Activated T-helper 2 cell treated with anti-CD3 and anti-CD28 coated beads, Interferon-gamma antibody, Interleukin-2, Interleukin-4, amounts not matched to agents 10 μg/mL and 5 μg/mL and 100 μg/mL, durations not matched to agents 14 hours and 24 hours and 36 hours (primary cell): Measurements from ENCODE around the gene KRTAP17-1. TPM values are rescaled to one million over a fixed set of nuclear protein-coding genes. Genes with fewer than 3 reads are reported as not detected.
A peak's percentile ranks its signal among the peaks of the same experiment; 100 is the strongest.

Source experiments
- DNase-seq: peaks from one replicate; pipeline ENCODE4 v3.0.0; 2021; ENCODE audit warnings: low spot score
- H3K27ac Mint-ChIP-seq: one replicate; pipeline ENCODE4 v1.8.0; 2021; ENCODE audit warnings: mixed read lengths
- H3K27me3 Mint-ChIP-seq: one replicate; pipeline ENCODE4 v1.8.0; 2021; ENCODE audit warnings: low read depth, mixed read lengths
- H3K36me3 Mint-ChIP-seq: one replicate; pipeline ENCODE4 v1.8.0; 2021; ENCODE audit warnings: low read depth, mixed read lengths
- H3K4me1 Mint-ChIP-seq: one replicate; pipeline ENCODE4 v1.8.0; 2021; ENCODE audit warnings: low read depth, mixed read lengths
- H3K4me3 Mint-ChIP-seq: one replicate; pipeline ENCODE4 v1.8.0; 2021; ENCODE audit warnings: low read depth, mild to moderate bottlenecking, moderate library complexity, mixed read lengths
- H3K9me3 Mint-ChIP-seq: one replicate; pipeline ENCODE4 v1.8.0; 2021; ENCODE audit warnings: mixed read lengths
- intact Hi-C: fragments of 100-400 bp; cut with micrococcal nuclease; formaldehyde crosslinking; loops from one replicate; pipeline ENCODE4 v1.15.1; 2023
- total RNA-seq: library from RNA; stranded (reverse); gene quantifications from 2 replicates; pipeline ENCODE4 v1.2.3, GENCODE V29; 2022

Gene KRTAP17-1
- total RNA-seq, 1 donor from 2014 or later = not detected

DNA sequence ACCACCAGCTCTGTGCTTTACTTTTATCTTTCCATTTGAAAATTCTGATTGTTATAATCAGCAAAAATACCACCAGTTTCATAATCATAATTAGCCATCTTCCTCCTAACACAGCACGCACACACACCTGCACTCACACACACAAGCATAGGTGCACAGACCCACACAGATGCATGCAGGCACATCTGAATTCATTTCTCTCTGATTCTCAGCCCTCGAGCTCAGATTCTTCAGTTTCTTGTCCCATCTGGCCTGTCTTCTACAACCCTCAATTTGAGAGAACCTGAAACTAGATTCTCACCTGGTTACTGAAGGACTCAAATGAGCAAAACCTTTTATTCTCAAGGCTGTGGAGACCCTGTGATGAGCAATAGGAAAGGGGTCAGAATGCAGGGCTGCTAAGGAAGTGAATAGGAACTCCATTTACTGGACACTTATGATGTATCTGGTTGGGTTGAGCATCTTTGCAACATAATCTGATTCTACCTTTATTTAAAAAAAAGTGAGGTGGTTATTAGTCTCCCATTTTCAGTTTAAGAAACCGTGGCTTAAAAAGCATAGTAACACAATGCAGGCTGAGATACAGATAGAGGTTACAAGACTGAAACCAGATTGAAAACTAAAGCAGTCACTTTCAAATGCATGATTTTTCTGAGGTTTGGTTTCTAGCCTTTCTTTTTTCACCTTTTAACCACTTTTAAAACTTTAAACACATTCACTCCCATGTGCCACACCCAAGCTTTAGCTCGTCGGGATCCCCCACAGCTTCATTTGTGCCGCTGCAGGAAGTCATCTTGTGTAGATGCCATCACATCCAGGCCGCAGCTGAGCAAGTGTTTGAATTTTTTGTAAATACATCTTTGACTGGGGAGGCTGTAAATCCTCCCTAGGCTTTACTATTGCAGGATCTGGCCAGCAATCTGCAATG lies 25.7 kb upstream of the KRTAP17-1 start:
- DNase-seq = peak; percentile 49
- intact Hi-C loops = loop anchor here (5.0 kb wide), 1 partner anchor 61 kb away; no protein-coding TSS in a partner anchor
- Mint-ChIP-seq H3K27me3 (peaks cover 34% of the 10 kb centered on the region), H3K27ac (peak overlapping the region; percentile 24), H3K4me1 (peaks cover 29% of the 10 kb centered on the region), H3K4me3 (no peak overlapping the region), H3K36me3 (peaks cover 7% of the 10 kb centered on the region), H3K9me3 (peaks cover 18% of the 10 kb centered on the region)

DNA sequence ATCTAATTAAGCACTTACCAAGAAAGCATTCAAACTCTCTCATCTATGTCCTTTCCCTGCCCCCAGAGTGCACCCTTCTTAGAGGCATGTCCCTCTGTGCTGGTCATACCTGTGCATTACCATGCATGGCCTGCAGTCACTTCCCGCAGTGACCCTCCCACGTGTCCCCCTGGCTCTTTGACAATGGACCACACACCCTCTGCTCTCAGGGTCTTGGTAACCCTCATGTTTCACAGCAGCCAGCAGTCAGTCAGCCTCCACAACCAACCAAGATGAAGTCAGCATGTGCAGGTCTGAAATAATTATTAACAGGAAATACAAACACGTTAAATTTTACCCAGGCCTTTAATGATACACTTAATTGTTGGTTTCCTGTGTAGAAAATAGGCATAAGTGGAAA lies 25.0 kb upstream of the KRTAP17-1 start:
- peaks cover 29% of the 10 kb centered on the region for H3K4me1 Mint-ChIP-seq
- no peak for DNase-seq
- intact Hi-C loops = loop anchor here (5.0 kb wide), 1 partner anchor 62 kb away; no protein-coding TSS in a partner anchor
- H3K4me3 Mint-ChIP-seq = no peak overlapping the region
- H3K27me3 Mint-ChIP-seq = peaks cover 33% of the 10 kb centered on the region
- peaks cover 7% of the 10 kb centered on the region for H3K36me3 Mint-ChIP-seq
- H3K9me3 Mint-ChIP-seq = peaks cover 18% of the 10 kb centered on the region
- H3K27ac Mint-ChIP-seq = no peak overlapping the region

DNA sequence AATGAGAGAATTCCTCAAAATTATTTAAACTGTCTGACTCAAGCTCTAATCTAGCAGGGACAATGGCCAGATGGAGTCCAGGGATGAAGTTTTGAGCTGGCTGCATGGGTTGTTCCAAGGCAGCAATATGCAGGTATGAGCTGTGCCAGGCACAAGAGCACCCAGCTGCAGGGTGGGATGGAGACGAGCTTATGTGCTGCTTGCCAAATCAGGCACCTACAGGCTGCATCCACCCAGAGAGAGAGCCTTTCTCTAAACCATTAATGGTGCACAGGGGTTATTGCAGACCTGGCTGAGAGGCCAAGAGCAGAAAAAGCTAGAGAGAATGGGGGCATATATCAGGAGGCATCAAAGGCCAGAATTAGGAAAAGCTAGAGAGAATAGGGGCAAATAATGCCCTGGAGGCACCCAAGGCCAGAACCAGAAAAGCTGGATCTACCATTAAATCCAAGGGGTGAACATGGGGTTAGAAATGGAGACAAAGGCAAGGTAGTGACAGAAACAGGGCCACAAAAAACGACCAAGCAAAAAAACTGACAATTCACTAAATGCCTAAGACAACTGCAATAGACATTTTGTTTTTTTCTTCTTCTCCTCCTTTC lies 24.2 kb upstream of the KRTAP17-1 start:
- no peak for DNase-seq
- intact Hi-C loops = loop anchor here (5.0 kb wide), 1 partner anchor 63 kb away; no protein-coding TSS in a partner anchor
- H3K4me3 Mint-ChIP-seq = no peak overlapping the region
- peaks cover 29% of the 10 kb centered on the region for H3K4me1 Mint-ChIP-seq
- H3K27ac Mint-ChIP-seq = no peak overlapping the region
- peaks cover 7% of the 10 kb centered on the region for H3K36me3 Mint-ChIP-seq
- H3K27me3 Mint-ChIP-seq = peaks cover 30% of the 10 kb centered on the region
- H3K9me3 Mint-ChIP-seq = peaks cover 18% of the 10 kb centered on the region

DNA sequence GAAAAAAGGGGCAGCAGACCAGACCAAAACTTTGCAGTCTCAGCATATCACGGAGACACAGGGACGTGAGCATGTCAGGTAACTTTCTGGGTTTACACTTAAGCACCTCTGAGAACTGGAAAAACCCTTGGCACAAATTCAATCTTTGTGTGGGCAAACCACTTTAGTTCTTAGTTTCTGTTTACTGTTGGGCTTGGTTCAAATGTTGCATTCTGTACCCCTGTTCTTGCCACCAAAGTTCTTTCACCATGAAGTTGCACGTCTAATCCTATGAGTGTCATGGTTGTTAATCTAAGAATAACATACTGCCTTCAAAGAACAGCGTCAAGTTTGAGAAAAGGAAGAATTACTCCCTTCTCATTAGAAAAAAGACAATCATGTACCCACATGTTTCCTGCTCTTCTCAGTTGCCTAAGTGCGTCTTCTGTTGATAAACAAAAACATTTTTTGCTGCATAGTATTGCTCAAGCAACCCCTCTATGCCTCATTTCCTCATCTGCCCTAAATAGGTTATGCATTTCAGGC lies 23.5 kb upstream of the KRTAP17-1 start:
- Mint-ChIP-seq H3K9me3 (peaks cover 18% of the 10 kb centered on the region), H3K27me3 (peaks cover 30% of the 10 kb centered on the region), H3K36me3 (peaks cover 7% of the 10 kb centered on the region), H3K4me1 (peaks cover 29% of the 10 kb centered on the region), H3K4me3 (no peak overlapping the region), H3K27ac (no peak overlapping the region)
- DNase-seq = no peak
- intact Hi-C loops = no loop called here

DNA sequence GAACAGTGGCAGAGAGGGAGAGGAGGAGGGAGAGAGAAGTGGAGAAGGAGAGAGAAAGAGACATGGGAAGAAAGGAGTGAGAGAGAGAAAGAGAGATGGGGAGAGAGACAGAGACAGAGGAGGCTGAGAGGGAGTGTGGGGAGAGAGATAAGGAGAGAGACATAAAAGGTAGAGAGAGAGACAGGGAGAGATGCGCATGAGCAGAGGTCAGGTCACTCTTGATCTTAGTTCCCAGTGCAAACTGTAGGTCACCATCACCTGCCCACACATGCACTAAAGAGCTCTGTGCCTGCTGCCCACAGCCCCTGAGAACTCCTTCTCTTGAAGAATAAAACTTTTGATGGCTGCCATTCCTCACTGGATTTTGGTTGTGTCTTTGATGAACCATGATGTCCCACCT lies 20.2 kb upstream of the KRTAP17-1 start:
- no peak for DNase-seq
- H3K4me3 Mint-ChIP-seq = no peak overlapping the region
- H3K27me3 Mint-ChIP-seq = peaks cover 20% of the 10 kb centered on the region
- H3K36me3 Mint-ChIP-seq = no peaks in the 10 kb centered on the region
- intact Hi-C loops = no loop called here
- H3K9me3 Mint-ChIP-seq = no peaks in the 10 kb centered on the region
- H3K4me1 Mint-ChIP-seq = peaks cover 18% of the 10 kb centered on the region
- no peak overlapping the region for H3K27ac Mint-ChIP-seq

DNA sequence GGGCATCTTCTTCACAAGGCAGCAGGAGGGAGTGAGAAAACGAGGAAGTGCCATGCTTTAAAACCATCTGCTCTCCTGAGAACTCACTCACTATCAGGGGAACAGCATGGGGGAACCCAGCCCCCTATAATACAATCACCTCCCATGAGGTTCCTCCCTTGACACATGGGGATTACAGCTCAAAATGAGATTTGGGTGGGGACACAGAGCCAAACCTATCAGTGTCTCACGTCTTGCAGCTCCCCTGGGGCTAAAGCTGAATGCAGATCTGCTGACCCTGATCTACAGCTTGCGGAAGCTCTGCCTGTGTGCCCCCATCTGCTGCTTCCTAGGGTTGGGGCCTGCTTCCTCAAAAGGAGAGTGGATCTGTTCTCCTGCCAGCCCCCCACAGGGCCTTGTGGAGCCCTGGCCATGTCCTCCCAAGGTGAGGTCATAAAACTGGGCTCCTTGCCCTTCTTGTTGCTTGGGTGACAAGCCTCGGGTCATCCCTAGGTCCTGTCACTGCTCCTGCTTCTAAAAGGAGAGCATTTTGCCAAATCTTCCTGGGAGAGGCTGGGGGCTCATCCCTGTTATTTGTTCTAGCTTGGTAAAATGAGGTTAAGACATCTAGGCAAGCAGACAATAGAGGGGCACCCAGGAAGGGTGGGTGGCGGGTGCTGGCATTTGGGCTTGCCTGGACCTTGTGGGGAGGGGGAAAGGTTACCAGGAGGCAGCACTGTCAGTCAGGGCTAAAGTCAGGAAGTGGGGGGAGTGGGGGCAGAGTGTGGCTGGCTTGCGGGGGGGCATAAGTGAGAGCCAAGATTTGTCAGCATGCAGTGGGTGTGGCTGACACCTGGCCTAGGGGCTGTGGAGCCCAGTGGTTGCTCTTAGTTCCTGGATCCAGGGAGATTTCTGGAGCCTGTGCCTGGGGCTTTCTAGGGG lies 19.1 kb upstream of the KRTAP17-1 start:
- DNase-seq = no peak
- Mint-ChIP-seq H3K27me3 (peaks cover 14% of the 10 kb centered on the region), H3K27ac (no peak overlapping the region), H3K9me3 (no peaks in the 10 kb centered on the region), H3K4me3 (no peak overlapping the region), H3K4me1 (peaks cover 10% of the 10 kb centered on the region), H3K36me3 (no peaks in the 10 kb centered on the region)
- intact Hi-C loops = no loop called here

DNA sequence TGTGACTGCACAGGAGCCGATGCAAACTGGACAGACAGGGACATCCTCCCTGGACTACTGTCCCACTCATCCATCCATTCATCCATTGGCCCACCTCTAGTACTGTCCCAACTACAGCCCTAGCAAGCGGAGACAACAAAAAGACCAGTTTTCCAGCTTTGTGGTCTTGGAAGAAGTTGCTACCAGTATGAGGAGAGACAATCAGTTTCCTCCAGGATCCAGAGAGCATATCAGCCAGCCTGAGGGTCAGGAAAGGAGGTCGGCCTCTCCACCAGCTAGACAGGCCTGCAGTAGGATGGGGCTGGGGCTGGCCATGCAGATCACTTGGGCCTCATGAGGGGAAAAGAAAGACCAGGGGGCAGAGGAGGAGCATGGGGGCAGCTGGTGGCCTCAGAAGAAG lies 18.3 kb upstream of the KRTAP17-1 start:
- Mint-ChIP-seq H3K27ac (no peak overlapping the region), H3K4me1 (peaks cover 2% of the 10 kb centered on the region), H3K36me3 (no peaks in the 10 kb centered on the region), H3K27me3 (peaks cover 14% of the 10 kb centered on the region), H3K4me3 (no peak overlapping the region), H3K9me3 (no peaks in the 10 kb centered on the region)
- intact Hi-C loops = no loop called here
- no peak for DNase-seq

DNA sequence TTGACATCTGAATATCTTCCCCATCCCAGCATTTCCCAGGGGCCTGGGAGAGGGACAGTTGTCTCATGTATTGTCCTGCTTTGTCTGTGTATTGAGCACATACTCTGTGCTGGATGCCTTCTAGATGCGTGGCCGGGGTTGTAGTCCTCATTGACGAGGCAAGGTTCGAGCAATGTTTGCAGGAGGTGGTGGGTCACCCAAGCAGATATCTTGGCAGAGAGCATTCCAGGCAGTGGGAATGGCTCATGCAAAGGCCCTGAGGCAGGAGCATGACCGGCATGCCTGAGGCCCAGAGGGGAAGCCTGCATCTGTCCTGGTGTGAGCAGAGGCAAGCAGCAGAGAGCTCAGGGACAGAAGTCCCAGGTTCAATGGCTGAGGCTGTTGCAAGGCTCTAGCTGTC lies 17.6 kb upstream of the KRTAP17-1 start:
- H3K36me3 Mint-ChIP-seq = no peaks in the 10 kb centered on the region
- H3K4me3 Mint-ChIP-seq = no peak overlapping the region
- DNase-seq = no peak
- H3K4me1 Mint-ChIP-seq = no peaks in the 10 kb centered on the region
- no peaks in the 10 kb centered on the region for H3K9me3 Mint-ChIP-seq
- no peak overlapping the region for H3K27ac Mint-ChIP-seq
- intact Hi-C loops = no loop called here
- H3K27me3 Mint-ChIP-seq = peaks cover 14% of the 10 kb centered on the region

DNA sequence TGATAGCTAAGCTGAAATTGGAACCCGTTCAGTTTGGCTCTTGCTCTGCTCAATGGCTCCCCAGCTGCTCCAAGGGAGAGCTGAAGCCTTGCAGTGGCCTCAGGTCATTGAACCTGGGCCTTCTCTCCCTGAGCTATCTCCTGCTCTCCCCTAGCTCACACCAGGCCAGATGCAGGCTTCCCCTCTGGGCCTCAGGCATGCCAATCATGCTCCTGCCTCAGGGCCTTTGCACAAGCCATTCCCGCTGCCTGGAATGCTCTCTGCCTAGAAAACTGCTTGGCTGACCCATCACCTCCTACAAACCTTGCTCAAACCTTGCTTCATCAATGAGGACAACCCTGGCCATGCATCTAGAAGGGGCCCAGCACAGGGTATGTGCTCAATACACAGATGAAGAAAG lies 16.7 kb upstream of the KRTAP17-1 start:
- H3K4me3 Mint-ChIP-seq = no peak overlapping the region
- H3K36me3 Mint-ChIP-seq = no peaks in the 10 kb centered on the region
- intact Hi-C loops = no loop called here
- no peak for DNase-seq
- no peak overlapping the region for H3K27ac Mint-ChIP-seq
- no peaks in the 10 kb centered on the region for H3K4me1 Mint-ChIP-seq
- H3K27me3 Mint-ChIP-seq = peaks cover 11% of the 10 kb centered on the region
- no peaks in the 10 kb centered on the region for H3K9me3 Mint-ChIP-seq

DNA sequence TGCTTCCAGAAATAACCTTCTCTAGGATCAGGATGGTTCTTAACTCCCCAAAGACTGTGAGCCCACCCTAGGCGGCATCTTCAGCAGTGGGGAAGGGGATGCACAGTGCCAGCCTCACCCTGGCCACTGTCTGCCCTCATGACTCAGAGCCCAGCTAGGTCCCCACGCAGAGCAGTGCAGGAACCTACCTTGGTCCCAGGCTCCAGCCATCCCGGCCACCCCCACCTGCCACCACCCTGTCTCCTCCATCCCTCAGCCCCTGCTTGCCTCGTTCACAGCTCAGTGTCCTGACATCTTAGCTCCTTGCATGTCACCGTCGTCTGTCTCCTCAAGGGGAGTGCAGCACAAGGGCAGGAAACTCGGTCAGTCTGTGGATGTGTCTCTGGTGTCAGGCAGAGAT lies 16.1 kb upstream of the KRTAP17-1 start:
- no peak for DNase-seq
- no peak overlapping the region for H3K27ac Mint-ChIP-seq
- H3K9me3 Mint-ChIP-seq = no peaks in the 10 kb centered on the region
- H3K4me3 Mint-ChIP-seq = no peak overlapping the region
- H3K36me3 Mint-ChIP-seq = no peaks in the 10 kb centered on the region
- no peaks in the 10 kb centered on the region for H3K4me1 Mint-ChIP-seq
- intact Hi-C loops = no loop called here
- H3K27me3 Mint-ChIP-seq = peaks cover 10% of the 10 kb centered on the region

DNA sequence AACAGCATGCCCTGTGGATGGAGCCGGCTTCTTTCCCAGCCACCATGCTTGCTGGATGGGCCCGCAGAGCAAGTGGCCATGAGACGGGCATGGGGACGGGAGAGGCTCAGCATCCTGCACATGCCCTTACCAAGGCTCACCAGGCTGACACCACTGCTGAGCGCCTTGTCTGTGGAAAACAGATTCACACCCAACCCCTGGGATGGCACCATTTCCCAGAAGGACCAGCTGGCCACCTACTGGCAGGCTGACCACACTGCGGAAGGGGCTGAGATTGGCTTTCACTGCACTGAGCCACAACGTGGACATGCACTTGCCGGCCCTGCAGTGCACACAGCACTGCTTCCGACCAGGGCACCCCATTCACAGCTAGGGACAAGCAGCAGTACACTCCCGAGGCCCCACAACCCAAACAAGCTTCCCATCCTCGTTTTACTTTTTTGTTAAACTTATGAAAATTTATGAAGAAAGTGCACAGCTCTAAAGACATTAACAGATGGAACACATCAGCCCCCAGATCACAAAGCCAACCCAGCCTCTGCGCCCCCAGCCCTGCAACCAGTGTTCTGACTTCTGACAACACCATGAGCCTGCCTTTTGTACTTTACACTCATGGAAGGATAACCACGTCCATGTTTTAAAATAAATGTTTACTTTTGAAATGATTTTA lies 13.9 kb upstream of the KRTAP17-1 start:
- DNase-seq = no peak
- Mint-ChIP-seq H3K27me3 (peaks cover 2% of the 10 kb centered on the region), H3K27ac (no peak overlapping the region), H3K4me3 (no peak overlapping the region), H3K9me3 (no peaks in the 10 kb centered on the region), H3K4me1 (no peaks in the 10 kb centered on the region), H3K36me3 (no peaks in the 10 kb centered on the region)
- intact Hi-C loops = no loop called here

DNA sequence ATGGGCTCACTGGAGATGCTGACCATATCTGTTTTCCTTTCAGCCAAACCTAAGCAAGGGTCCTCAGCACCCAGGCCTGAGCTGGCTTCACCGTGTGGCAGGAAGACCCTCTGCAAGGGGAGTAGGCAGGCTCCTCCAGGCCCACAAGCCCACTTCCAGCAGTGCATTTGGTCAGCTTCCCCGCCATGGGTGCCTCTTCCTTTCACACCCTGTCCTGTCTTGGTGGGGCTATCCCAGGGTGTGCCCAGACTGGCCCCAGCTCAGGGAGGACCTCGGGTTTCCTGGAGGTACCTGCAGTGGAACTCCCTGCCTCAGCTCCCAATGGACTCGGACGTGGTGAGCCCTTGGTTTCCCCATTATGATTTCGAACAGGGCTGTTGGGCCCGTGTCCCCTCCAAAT lies 12.7 kb upstream of the KRTAP17-1 start:
- Mint-ChIP-seq H3K36me3 (no peaks in the 10 kb centered on the region), H3K27ac (no peak overlapping the region), H3K4me3 (no peak overlapping the region), H3K27me3 (peaks cover 2% of the 10 kb centered on the region), H3K9me3 (no peaks in the 10 kb centered on the region), H3K4me1 (no peaks in the 10 kb centered on the region)
- no peak for DNase-seq
- intact Hi-C loops = no loop called here
